Progenitor cell of endocrine pancreas (in vitro differentiated cells): ENCODE results near the gene SULT1C4. TPM values are rescaled to one million over a fixed set of nuclear protein-coding genes. Genes with fewer than 3 reads are reported as not detected.

Experiments used
- DNase-seq: peaks from one replicate; pipeline ENCODE4 v3.0.0; 2021; ENCODE audit warnings: low spot score; ENCODE audit not compliant: unreplicated experiment
- H3K27ac Mint-ChIP-seq: 2 replicates; pipeline ENCODE4 v1.8.0; 2021; ENCODE audit warnings: mild to moderate bottlenecking, moderate library complexity, mixed read lengths
- H3K27me3 Mint-ChIP-seq: 2 replicates; pipeline ENCODE4 v1.8.0; 2021; ENCODE audit warnings: mixed read lengths
- H3K36me3 Mint-ChIP-seq: 2 replicates; pipeline ENCODE4 v1.8.0; 2022; ENCODE audit warnings: mixed read lengths; ENCODE audit not compliant: insufficient read depth
- H3K4me1 Mint-ChIP-seq: 2 replicates; pipeline ENCODE4 v1.8.0; 2021; ENCODE audit warnings: low read depth, mixed read lengths
- H3K4me3 Mint-ChIP-seq: 2 replicates; pipeline ENCODE4 v1.8.0; 2021; ENCODE audit warnings: low read depth, mild to moderate bottlenecking, moderate library complexity, mixed read lengths
- H3K9me3 Mint-ChIP-seq: 2 replicates; pipeline ENCODE4 v1.8.0; 2021; ENCODE audit warnings: low read depth, mixed read lengths
- CTCF ChIP-seq: fragments of 200-600 bp; sonication (generic); IDR thresholded peaks from one replicate; pipeline ENCODE4 v1.5.0; 2021; ENCODE audit warnings: antibody characterized with exemption, mild to moderate bottlenecking; ENCODE audit not compliant: unreplicated experiment
- long read RNA-seq: library from polyadenylated mRNA; unstranded; transcript quantifications from one replicate; pipeline ENCODE4 v2.0.0, GENCODE V29; 2020
- total RNA-seq: library from RNA; stranded (reverse); gene quantifications from 2 replicates; pipeline ENCODE4 v1.2.1, GENCODE V29; 2021

SULT1C4 gene
- total RNA-seq = 31.2 and 35.5 TPM in 2 replicates
- long read RNA-seq, transcript SULT1C4-202 (5 exons, 1,045 nt) = major isoform, 12 of 51 reads
- long read RNA-seq, transcript SULT1C4-203 (2 exons, 1,757 nt) = minor isoform, 8 of 51 reads
- long read RNA-seq, partial matches to known transcripts = 0 of 51 reads
- long read RNA-seq, other reads (novel, unspliced or antisense) = 28 of 51 reads

GRCh38 chr2:108377815-108378630, at the start of gene SULT1C4:
Gene SULT1C4, plus strand, starts transcription at chr2:108377954. Its CDS starts 384 bp downstream, at chr2:108378338.
- peaks cover 54% of the 10 kb centered on the region for H3K4me1 Mint-ChIP-seq
- H3K4me3 Mint-ChIP-seq = peak within 1 kb of the TSS; percentile 78
- DNase-seq = peak; percentile 60
- H3K36me3 Mint-ChIP-seq = peaks cover 22% of the 10 kb centered on the region
- TF ChIP-seq CTCF = no peak
- no peaks in the 10 kb centered on the region for H3K27me3 Mint-ChIP-seq
- H3K9me3 Mint-ChIP-seq = no peaks in the 10 kb centered on the region
- peak within 1 kb of the TSS; percentile 98 for H3K27ac Mint-ChIP-seq

- Mint-ChIP-seq H3K4me1 (peaks cover 2% of the 10 kb centered on the region), H3K27ac (no peak overlapping the region), H3K4me3 (no peak overlapping the region), H3K27me3 (no peaks in the 10 kb centered on the region), H3K9me3 (no peaks in the 10 kb centered on the region), H3K36me3 (no peaks in the 10 kb centered on the region)
- no peak for DNase-seq
- no peak for TF ChIP-seq CTCF
These were observed 48.0 kb upstream of the SULT1C4 start for GRCh38 chr2:108329771-108330170.

GRCh38 chr2:108330979-108331378, 46.8 kb upstream of the SULT1C4 start:
- Mint-ChIP-seq H3K4me1 (peaks cover 2% of the 10 kb centered on the region), H3K4me3 (no peak overlapping the region), H3K9me3 (no peaks in the 10 kb centered on the region), H3K27ac (no peak overlapping the region), H3K27me3 (no peaks in the 10 kb centered on the region), H3K36me3 (no peaks in the 10 kb centered on the region)
- DNase-seq = no peak
- TF ChIP-seq CTCF = no peak

GRCh38 chr2:108345951-108346350, 31.8 kb upstream of the SULT1C4 start:
- Mint-ChIP-seq H3K9me3 (peaks cover 8% of the 10 kb centered on the region), H3K27me3 (no peaks in the 10 kb centered on the region), H3K27ac (no peak overlapping the region), H3K36me3 (peaks cover 3% of the 10 kb centered on the region), H3K4me3 (no peak overlapping the region), H3K4me1 (peaks cover 17% of the 10 kb centered on the region)
- no peak for TF ChIP-seq CTCF
- no peak for DNase-seq

GRCh38 chr2:108346827-108347226, 30.9 kb upstream of the SULT1C4 start:
- H3K36me3 Mint-ChIP-seq = peaks cover 3% of the 10 kb centered on the region
- H3K27me3 Mint-ChIP-seq = no peaks in the 10 kb centered on the region
- no peak overlapping the region for H3K27ac Mint-ChIP-seq
- no peak for TF ChIP-seq CTCF
- H3K4me1 Mint-ChIP-seq = peaks cover 12% of the 10 kb centered on the region
- peaks cover 5% of the 10 kb centered on the region for H3K9me3 Mint-ChIP-seq
- DNase-seq = no peak
- H3K4me3 Mint-ChIP-seq = no peak overlapping the region
